Liver (tissue), 9 donors: ENCODE data around the gene NOS3. TPM values are rescaled to one million over a fixed set of nuclear protein-coding genes. Genes with fewer than 3 reads are reported as not detected.

ENCODE experiments used
- DNase-seq: peaks from one replicate; pipeline ENCODE4 v3.0.0-alpha.2; 2017; ENCODE audit warnings: low spot score
- H3K27ac ChIP-seq, 2 donors: one replicate each; pipeline ENCODE4 v1.7.0; 2013; ENCODE audit warnings: inconsistent platforms in 2 of 2, low read length in 2 of 2, control low read depth in 1 of 2, low read depth in 1 of 2, mild to moderate bottlenecking in 1 of 2
- H3K27me3 ChIP-seq, 4 donors: one replicate each; pipeline versions ENCODE4 v1.6.1 to v1.7.0; 2013; ENCODE audit warnings: low read length in 3 of 4, inconsistent platforms in 1 of 4, mild to moderate bottlenecking in 1 of 4, moderate library complexity in 1 of 4; ENCODE audit not compliant: control insufficient read depth in 4 of 4, insufficient read depth in 4 of 4
- H3K36me3 ChIP-seq, 4 donors: one replicate each; pipeline versions ENCODE4 v1.6.1 to v1.7.0; 2013; ENCODE audit warnings: low read length in 3 of 4, mild to moderate bottlenecking in 3 of 4, low read depth in 1 of 4, moderate library complexity in 1 of 4; ENCODE audit not compliant: control insufficient read depth in 4 of 4, insufficient read depth in 3 of 4
- H3K4me1 ChIP-seq, 4 donors: one replicate each; pipeline versions ENCODE4 v1.6.1 to v1.7.0; 2013; ENCODE audit warnings: low read length in 3 of 4, mild to moderate bottlenecking in 3 of 4, moderate library complexity in 1 of 4; ENCODE audit not compliant: control insufficient read depth in 4 of 4, insufficient read depth in 4 of 4
- H3K4me3 ChIP-seq, 3 donors: one replicate each; pipeline versions ENCODE4 v1.6.1 to v1.7.0; 2013; ENCODE audit warnings: low read length in 3 of 3, control low read depth in 1 of 3, low read depth in 1 of 3, mild to moderate bottlenecking in 1 of 3
- H3K9ac ChIP-seq, 2 donors: one replicate each; pipeline ENCODE4 v1.7.0; 2013; ENCODE audit warnings: low read length in 2 of 2, mild to moderate bottlenecking in 2 of 2, moderate library complexity in 2 of 2, control low read depth in 1 of 2, low read depth in 1 of 2
- H3K9me3 ChIP-seq, 4 donors: one replicate each; pipeline versions ENCODE4 v1.6.1 to v1.7.0; 2013; ENCODE audit warnings: low read length in 3 of 4; ENCODE audit not compliant: control insufficient read depth in 4 of 4
- CTCF ChIP-seq: fragments of 150-350 bp; IDR thresholded peaks from 2 replicates; pipeline ENCODE4 v1.5.1; 2017; ENCODE audit warnings: improper control_type of control experiment, low read depth, low read length; ENCODE audit not compliant: missing input control
- EGR1 ChIP-seq, 2 donors: IDR thresholded peaks; 2 replicates each; pipeline ENCODE4 v1.6.1; 2016 to 2018; ENCODE audit warnings: antibody characterized with exemption in 2 of 2, low read depth in 2 of 2
- FOXA1 ChIP-seq: IDR thresholded peaks from 2 replicates; pipeline ENCODE4 v1.6.1; 2016; ENCODE audit warnings: antibody characterized with exemption
- FOXA2 ChIP-seq: IDR thresholded peaks from 2 replicates; pipeline ENCODE4 v1.6.1; 2016; ENCODE audit warnings: antibody characterized with exemption
- HNF4A ChIP-seq, 2 donors: conservative IDR thresholded peaks; 2 replicates each; pipeline ENCODE4 v1.6.1; 2016; ENCODE audit warnings: antibody characterized with exemption in 2 of 2, mild to moderate bottlenecking in 2 of 2
- JUND ChIP-seq, 2 donors: IDR thresholded peaks; 2 replicates each; pipeline ENCODE4 v1.6.1; 2016; ENCODE audit warnings: antibody characterized with exemption in 2 of 2
- MAX ChIP-seq: IDR thresholded peaks from 2 replicates; pipeline ENCODE4 v1.6.1; 2016; ENCODE audit warnings: antibody characterized with exemption
- NR2F2 ChIP-seq: IDR thresholded peaks from 2 replicates; pipeline ENCODE4 v1.6.1; 2016; ENCODE audit warnings: antibody characterized with exemption
- RAD21 ChIP-seq, 2 donors: IDR thresholded peaks; 2 replicates each; pipeline ENCODE4 v1.6.1; 2016; ENCODE audit warnings: antibody characterized with exemption in 2 of 2, mild to moderate bottlenecking in 2 of 2
- RXRA ChIP-seq, 2 donors: IDR thresholded peaks; 2 replicates each; pipeline ENCODE4 v1.6.1; 2017 to 2018; ENCODE audit warnings: antibody characterized with exemption in 2 of 2, mild to moderate bottlenecking in 1 of 2
- TAF1 ChIP-seq: conservative IDR thresholded peaks from 2 replicates; pipeline ENCODE4 v1.6.1; 2016; ENCODE audit warnings: antibody characterized with exemption, mild to moderate bottlenecking
- YY1 ChIP-seq: IDR thresholded peaks from 2 replicates; pipeline ENCODE4 v1.6.1; 2016; ENCODE audit warnings: antibody characterized with exemption, mild to moderate bottlenecking
- WGBS: extraction: QIAGEN DNeasy Blood & Tissue Kit; methylation state at CpG from one replicate; pipeline ENCODE4 v1.1.7; 2013; 5-methylcytosine and 5-hydroxymethylcytosine counted together
- polyA plus RNA-seq, 2 donors: library from polyadenylated mRNA; stranded (reverse) in 1 of 2; unstranded in 1 of 2; fragments of 200-250 nt in 1 of 2; fragments of >200 nt in 1 of 2; fragmentation: Nextera tagmentation in 1 of 2; extraction: Ambion mirVana in 1 of 2; gene quantifications; one replicate each; pipeline versions ENCODE4 v1.2.1 to v1.2.3, GENCODE V29; 2013 to 2015
- total RNA-seq, 2 donors: library from RNA; depleted of rRNA; stranded (reverse); fragments of >200 nt; gene quantifications; one replicate each; pipeline ENCODE4 v1.2.3, GENCODE V29; 2014
- TF ChIP-seq, protein P1 (sequence below): IDR thresholded peaks from 2 replicates; pipeline ENCODE4 v1.6.1; 2016; ENCODE audit warnings: antibody characterized with exemption
- donor health status: healthy.
- donor health status: healthy.
- donor health status: healthy.
- donor health status: healthy.
- donor health status: healthy.

Gene NOS3
- total and polyA plus RNA-seq, 4 donors, result 1.6 to 6.1 (median 5.1) TPM

GRCh38 chr7:151060113-151060415, 69.2 kb downstream of the NOS3 start:
- no peak for TF ChIP-seq RAD21 (IDR thresholded peaks at IDR 0.05)
- TF ChIP-seq, protein P1, sequence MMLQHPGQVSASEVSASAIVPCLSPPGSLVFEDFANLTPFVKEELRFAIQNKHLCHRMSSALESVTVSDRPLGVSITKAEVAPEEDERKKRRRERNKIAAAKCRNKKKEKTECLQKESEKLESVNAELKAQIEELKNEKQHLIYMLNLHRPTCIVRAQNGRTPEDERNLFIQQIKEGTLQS, result no peak
- no peak for TF ChIP-seq EGR1 (IDR thresholded peaks at IDR 0.05; ENCODE audit: low read depth in 2 of 2)
- TF ChIP-seq FOXA1, result no peak
- TF ChIP-seq RXRA (IDR thresholded peaks at IDR 0.05), result no peak
- TF ChIP-seq MAX, result no peak
- TF ChIP-seq NR2F2, result no peak
- TF ChIP-seq YY1, result no peak
- no peak for TF ChIP-seq FOXA2
- no peak for TF ChIP-seq HNF4A (conservative IDR thresholded peaks at IDR 0.05)
- no peak for TF ChIP-seq CTCF
- Histone ChIP-seq H3K9ac (peak overlapping the region; percentile 22 to 43), H3K4me1 (peaks cover 17 to 67% (median 51%) of the 10 kb centered on the region in 4 donors), H3K9me3 (no peaks in the 10 kb centered on the region), H3K36me3 (peaks cover 4 to 5% (median 4%) of the 10 kb centered on the region in 4 donors), H3K4me3 (peak overlapping the region; percentile 44 to 79 (median 66)), H3K27me3 (no peaks in the 10 kb centered on the region), H3K27ac (peak overlapping the region; percentile 83 to 89)
- WGBS, result 1% methylated on average over 17 of the region's 17 CpGs
- DNase-seq, result no peak

DNA sequence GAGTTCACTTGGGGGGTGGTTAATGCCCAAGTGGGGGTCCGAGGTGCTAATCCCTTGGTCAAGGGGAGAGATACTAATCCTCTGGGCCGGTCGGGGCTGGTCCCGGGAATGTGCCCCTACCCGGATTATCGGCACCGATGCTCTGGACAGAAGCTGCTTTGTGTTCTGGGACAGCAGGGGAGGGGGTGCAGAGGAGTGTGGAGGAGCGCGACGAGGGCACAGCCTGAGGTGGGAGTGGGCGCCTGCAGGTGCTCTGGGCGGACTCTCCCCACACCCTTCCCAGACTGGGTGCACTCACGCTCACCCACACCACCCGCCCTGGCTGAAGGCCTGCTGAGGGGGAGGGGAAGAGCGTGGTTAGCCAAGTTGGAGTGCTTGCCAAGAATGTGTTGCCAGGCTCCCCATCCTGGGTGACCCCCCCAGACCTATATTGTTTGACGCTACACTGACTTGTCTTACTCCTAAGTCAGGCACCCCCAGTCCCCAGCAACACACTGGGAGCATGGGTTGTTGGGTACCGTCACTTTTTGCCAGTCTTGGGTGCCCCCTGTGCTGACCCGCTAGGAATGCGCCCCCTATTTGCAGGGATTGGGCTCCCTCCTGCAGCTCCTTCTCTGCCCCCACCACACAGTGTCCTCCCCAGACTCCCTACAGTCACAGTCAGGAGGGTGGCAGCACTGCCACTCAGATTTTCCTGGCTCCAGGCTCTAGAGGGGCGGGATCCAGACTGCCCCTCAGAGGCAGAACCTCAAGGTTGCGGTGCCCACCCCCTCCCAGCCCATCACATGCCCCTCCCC, 69.8 kb downstream of the NOS3 start:
- no peak for DNase-seq
- H3K4me1 ChIP-seq, result peaks cover 17 to 70% (median 53%) of the 10 kb centered on the region in 4 donors
- H3K9ac ChIP-seq, result peak overlapping the region in 1 of 2 donors; percentile 43
- TF ChIP-seq JUND (IDR thresholded peaks at IDR 0.05), result no peak
- peak in 1 of 2 donors; percentile 9 for TF ChIP-seq RXRA (IDR thresholded peaks at IDR 0.05)
- TF ChIP-seq NR2F2, result no peak
- no peak for TF ChIP-seq RAD21 (IDR thresholded peaks at IDR 0.05)
- TF ChIP-seq MAX, result no peak
- TF ChIP-seq, protein P1, result no peak
- no peak for TF ChIP-seq TAF1
- TF ChIP-seq YY1, result no peak
- H3K4me3 ChIP-seq, result peak overlapping the region; percentile 44 to 79 (median 66)
- no peaks in the 10 kb centered on the region for H3K9me3 ChIP-seq
- 13% methylated on average over 21 of the region's 21 CpGs for WGBS
- H3K27me3 ChIP-seq, result no peaks in the 10 kb centered on the region
- peaks cover 4 to 10% (median 7%) of the 10 kb centered on the region in 4 donors for H3K36me3 ChIP-seq
- peak overlapping the region; percentile 83 to 89 for H3K27ac ChIP-seq
